Measurements from ENCODE around the gene PTGES. TPM values are rescaled to one million over a fixed set of nuclear protein-coding genes. Genes with fewer than 3 reads are reported as not detected.

PTGES gene
- total and polyA plus RNA-seq, 10 of the 15 experiments (the other 5 are each of a cell fraction or from before 2014, with no cell fraction given) = 0.57 TPM; not detected in 9

DNA sequence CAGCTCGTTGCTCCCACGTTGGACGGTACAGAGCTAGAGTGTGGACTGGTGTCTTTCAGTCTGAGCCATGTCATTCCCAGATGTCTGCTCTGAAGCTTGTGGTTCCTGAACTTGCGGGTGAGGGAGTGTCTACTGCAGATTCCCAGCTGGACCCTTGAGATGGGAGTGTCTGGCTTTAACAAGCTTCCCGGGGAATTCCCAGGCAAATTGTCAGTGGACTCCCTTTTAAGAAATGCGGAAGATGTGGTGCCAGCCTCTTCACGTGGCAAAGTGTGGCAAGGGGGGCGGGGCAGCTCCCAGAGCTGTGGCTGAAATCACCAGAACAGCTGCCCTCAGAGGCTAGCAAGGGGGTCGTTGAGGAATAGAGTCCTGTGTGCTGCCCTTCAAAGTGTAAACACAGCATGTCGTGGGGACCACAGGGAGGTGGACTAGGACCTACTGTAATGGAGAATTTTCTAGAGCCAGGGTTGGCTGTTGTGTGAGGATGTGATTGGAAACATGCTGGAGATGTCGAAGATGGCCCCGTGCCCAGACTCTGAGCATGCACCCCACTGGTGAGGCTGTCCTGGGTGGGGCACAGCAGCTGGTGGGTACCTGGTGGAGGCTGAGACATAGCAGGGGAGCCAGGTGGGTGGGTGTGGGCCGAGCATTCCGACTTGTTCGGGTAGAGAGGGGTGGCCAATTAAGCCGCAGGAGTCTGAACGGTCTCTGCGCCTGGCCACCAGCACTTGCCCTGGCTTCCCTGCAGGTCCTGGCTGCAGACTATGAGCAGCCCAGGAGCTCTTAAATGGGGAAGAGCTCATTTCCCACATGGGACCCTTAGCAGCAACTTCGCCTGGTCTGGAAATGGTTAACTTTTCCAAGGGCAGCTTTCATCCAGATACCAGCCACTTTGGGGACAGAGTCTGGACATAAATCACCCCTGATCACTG lies 50.0 kb downstream of the PTGES start:
- H4K20me1 ChIP-seq (ENCODE audit: control insufficient read depth, insufficient read depth) = no peaks in the 10 kb centered on the region
- no peak for DNase-seq (ENCODE audit: low read depth, low spot score)
- in situ Hi-C loops (cut with MboI) = no loop called here
- peaks cover 0 to under 1% of the 10 kb centered on the region in 2 experiments; a peak in 2 of 4 replicates for H3K27me3 ChIP-seq (replicated peaks in 1 of 2; ENCODE audit: control insufficient read depth in 2 of 2, insufficient read depth in 2 of 2, low read length in 1 of 2)
- TF ChIP-seq HDAC6 (IDR thresholded peaks at IDR 0.05; ENCODE audit: unreplicated experiment) (no peak), CBX5 (IDR thresholded peaks at IDR 0.05; ENCODE audit: low read depth) (no peak), RBBP5 (conservative IDR thresholded peaks at IDR 0.05) (no peak)
- ATAC-seq = no peak
- H3K79me2 ChIP-seq (ENCODE audit: control insufficient read depth, insufficient read depth, low read length) = no peaks in the 10 kb centered on the region
- H3K36me3 ChIP-seq (ENCODE audit: control insufficient read depth in 2 of 2, insufficient read depth in 2 of 2, low read length in 1 of 2) = no peaks in the 10 kb centered on the region
- intact Hi-C loops (cut with micrococcal nuclease; ENCODE audit: unreplicated experiment) = no loop called here
- no TSS peak for BruUV-seq (replicated peaks)
- H3K27ac ChIP-seq (ENCODE audit: control insufficient read depth, insufficient read depth) = no peak overlapping the region
- H2AFZ ChIP-seq (ENCODE audit: control insufficient read depth, low read depth, low read length) = no peak overlapping the region
- SMC1A ChIA-PET (ENCODE audit: uncharacterized antibody, unreplicated experiment) = no interaction called here
- H3K4me3 ChIP-seq = no peak overlapping the region
- no peak overlapping the region for H3K9ac ChIP-seq (ENCODE audit: control insufficient read depth, insufficient read depth, low read length)
- CTCF ChIA-PET = no interaction called here
- no peak for FAIRE-seq
- POLR2A ChIA-PET = interaction anchor here (0.6 kb wide), 1 partner anchor 170 kb away, joined by 4 read pairs; no protein-coding TSS in a partner anchor
- 36% methylated on average over 19 of the region's 19 CpGs for WGBS (ENCODE audit: insufficient coverage, insufficient replicate concordance, low lambda C conversion rate, missing lambda C conversion rate)
- no peaks in the 10 kb centered on the region for H3K9me3 ChIP-seq (replicated peaks; ENCODE audit: control insufficient read depth, insufficient read depth, low read length)
- H3K4me2 ChIP-seq (ENCODE audit: control insufficient read depth, insufficient read depth) = no peak overlapping the region
- no peaks in the 10 kb centered on the region for H3K4me1 ChIP-seq (ENCODE audit: control insufficient read depth, insufficient read depth, low read length)
- RAD21 ChIA-PET (ENCODE audit: unreplicated experiment) = no interaction called here

DNA sequence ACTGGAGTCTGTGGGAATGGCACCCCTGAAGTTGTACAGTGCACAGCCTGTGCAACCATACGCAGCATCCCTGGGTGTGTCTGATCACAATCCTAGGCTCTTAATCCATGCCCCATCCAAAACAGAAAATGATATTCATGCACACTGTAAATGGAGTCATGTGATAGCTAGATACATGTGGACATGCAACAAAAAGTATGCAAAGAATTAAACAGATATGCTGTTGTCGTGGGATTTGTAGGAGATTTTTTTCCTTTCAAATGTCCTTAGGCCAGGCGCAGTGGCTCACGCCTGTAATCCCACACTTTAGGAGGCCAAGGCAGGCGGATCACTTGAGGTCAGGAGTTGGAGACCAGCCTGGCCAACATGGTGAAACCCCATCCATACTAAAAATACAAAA lies 51.3 kb downstream of the PTGES start:
- no peak for DNase-seq (ENCODE audit: low read depth, low spot score)
- ChIA-PET POLR2A (no interaction called here), RAD21 (ENCODE audit: unreplicated experiment) (no interaction called here), SMC1A (ENCODE audit: uncharacterized antibody, unreplicated experiment) (no interaction called here), CTCF (no interaction called here)
- no peak overlapping the region for H2AFZ ChIP-seq (ENCODE audit: control insufficient read depth, low read depth, low read length)
- intact Hi-C loops (cut with micrococcal nuclease; ENCODE audit: unreplicated experiment) (no loop called here), in situ Hi-C loops (cut with MboI) (no loop called here)
- no peaks in the 10 kb centered on the region for H3K36me3 ChIP-seq (ENCODE audit: control insufficient read depth in 2 of 2, insufficient read depth in 2 of 2, low read length in 1 of 2)
- H3K4me2 ChIP-seq (ENCODE audit: control insufficient read depth, insufficient read depth) = no peak overlapping the region
- no peaks in the 10 kb centered on the region for H4K20me1 ChIP-seq (ENCODE audit: control insufficient read depth, insufficient read depth)
- no TSS peak for BruUV-seq (replicated peaks)
- H3K27me3 ChIP-seq (replicated peaks in 1 of 2; ENCODE audit: control insufficient read depth in 2 of 2, insufficient read depth in 2 of 2, low read length in 1 of 2) = peaks cover 0 to 5% of the 10 kb centered on the region in 2 experiments; a peak in 3 of 4 replicates
- WGBS (ENCODE audit: insufficient coverage, insufficient replicate concordance, low lambda C conversion rate, missing lambda C conversion rate) = 47% methylated on average over 5 of the region's 5 CpGs
- no peak overlapping the region for H3K9ac ChIP-seq (ENCODE audit: control insufficient read depth, insufficient read depth, low read length)
- no peak overlapping the region for H3K4me3 ChIP-seq
- FAIRE-seq = no peak
- no peaks in the 10 kb centered on the region for H3K9me3 ChIP-seq (replicated peaks; ENCODE audit: control insufficient read depth, insufficient read depth, low read length)
- no peak for ATAC-seq
- no peaks in the 10 kb centered on the region for H3K79me2 ChIP-seq (ENCODE audit: control insufficient read depth, insufficient read depth, low read length)
- H3K27ac ChIP-seq (ENCODE audit: control insufficient read depth, insufficient read depth) = no peak overlapping the region
- no peaks in the 10 kb centered on the region for H3K4me1 ChIP-seq (ENCODE audit: control insufficient read depth, insufficient read depth, low read length)
- TF ChIP-seq FOXM1 (IDR thresholded peaks at IDR 0.05; ENCODE audit: low read depth, low read length) (no peak), TBL1XR1 (IDR thresholded peaks at IDR 0.05; ENCODE audit: low read depth, low read length) (no peak), NR2C2 (IDR thresholded peaks at IDR 0.05; ENCODE audit: borderline replicate concordance, control insufficient read depth, insufficient read length, low read depth) (no peak), RB1 (IDR thresholded peaks at IDR 0.05; ENCODE audit: borderline replicate concordance) (no peak), NFXL1 (IDR thresholded peaks at IDR 0.05; ENCODE audit: borderline replicate concordance) (no peak), MYC (IDR thresholded peaks at IDR 0.05; ENCODE audit: insufficient read depth, insufficient read length, insufficient replicate concordance, low read length, severe bottlenecking) (no peak), POLR2A (IDR thresholded peaks at IDR 0.05; ENCODE audit: low read depth, low read length) (no peak), BCL11A (IDR thresholded peaks at IDR 0.05; ENCODE audit: low read depth, low read length) (no peak), STAT3 (IDR thresholded peaks at IDR 0.05; ENCODE audit: low read depth, low read length) (no peak), ZSCAN29 (IDR thresholded peaks at IDR 0.05) (no peak), BMI1 (IDR thresholded peaks at IDR 0.05; ENCODE audit: borderline replicate concordance) (no peak)
- TF ChIP-seq, protein P1, sequence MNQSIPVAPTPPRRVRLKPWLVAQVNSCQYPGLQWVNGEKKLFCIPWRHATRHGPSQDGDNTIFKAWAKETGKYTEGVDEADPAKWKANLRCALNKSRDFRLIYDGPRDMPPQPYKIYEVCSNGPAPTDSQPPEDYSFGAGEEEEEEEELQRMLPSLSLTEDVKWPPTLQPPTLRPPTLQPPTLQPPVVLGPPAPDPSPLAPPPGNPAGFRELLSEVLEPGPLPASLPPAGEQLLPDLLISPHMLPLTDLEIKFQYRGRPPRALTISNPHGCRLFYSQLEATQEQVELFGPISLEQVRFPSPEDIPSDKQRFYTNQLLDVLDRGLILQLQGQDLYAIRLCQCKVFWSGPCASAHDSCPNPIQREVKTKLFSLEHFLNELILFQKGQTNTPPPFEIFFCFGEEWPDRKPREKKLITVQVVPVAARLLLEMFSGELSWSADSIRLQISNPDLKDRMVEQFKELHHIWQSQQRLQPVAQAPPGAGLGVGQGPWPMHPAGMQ (IDR thresholded peaks at IDR 0.05; ENCODE audit: borderline replicate concordance) = no peak
- TF ChIP-seq, protein P2, sequence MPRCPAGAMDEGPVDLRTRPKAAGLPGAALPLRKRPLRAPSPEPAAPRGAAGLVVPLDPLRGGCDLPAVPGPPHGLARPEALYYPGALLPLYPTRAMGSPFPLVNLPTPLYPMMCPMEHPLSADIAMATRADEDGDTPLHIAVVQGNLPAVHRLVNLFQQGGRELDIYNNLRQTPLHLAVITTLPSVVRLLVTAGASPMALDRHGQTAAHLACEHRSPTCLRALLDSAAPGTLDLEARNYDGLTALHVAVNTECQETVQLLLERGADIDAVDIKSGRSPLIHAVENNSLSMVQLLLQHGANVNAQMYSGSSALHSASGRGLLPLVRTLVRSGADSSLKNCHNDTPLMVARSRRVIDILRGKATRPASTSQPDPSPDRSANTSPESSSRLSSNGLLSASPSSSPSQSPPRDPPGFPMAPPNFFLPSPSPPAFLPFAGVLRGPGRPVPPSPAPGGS (IDR thresholded peaks at IDR 0.05; ENCODE audit: borderline replicate concordance, insufficient read depth, low read depth, low read length, poor library complexity, severe bottlenecking) = no peak

Data from GM12878 (cell line).